Mammary epithelial cell (primary cell): ENCODE measurements around the gene ZNF107.

ENCODE experiments used
- EZH2 ChIP-seq: IDR thresholded peaks from 2 replicates; pipeline ENCODE4 v1.6.1; 2012; ENCODE audit warnings: low read length, inconsistent platforms, borderline replicate concordance
- TF ChIP-seq, protein P1 (sequence below), 2 donors: IDR thresholded peaks in 1 of 2; conservative IDR thresholded peaks in 1 of 2; 2 replicates each; pipeline ENCODE4 v1.5.1; 2011 to 2012; ENCODE audit warnings: inconsistent platforms in 2 of 2, low read length in 2 of 2, mild to moderate bottlenecking in 2 of 2, control low read depth in 1 of 2, low read depth in 1 of 2; ENCODE audit not compliant: insufficient read depth in 1 of 2; ENCODE audit errors: extremely low read depth in 1 of 2

GRCh38 chr7:64729089-64729848, 63.3 kb downstream of the ZNF107 start:
- TF ChIP-seq, protein P1, sequence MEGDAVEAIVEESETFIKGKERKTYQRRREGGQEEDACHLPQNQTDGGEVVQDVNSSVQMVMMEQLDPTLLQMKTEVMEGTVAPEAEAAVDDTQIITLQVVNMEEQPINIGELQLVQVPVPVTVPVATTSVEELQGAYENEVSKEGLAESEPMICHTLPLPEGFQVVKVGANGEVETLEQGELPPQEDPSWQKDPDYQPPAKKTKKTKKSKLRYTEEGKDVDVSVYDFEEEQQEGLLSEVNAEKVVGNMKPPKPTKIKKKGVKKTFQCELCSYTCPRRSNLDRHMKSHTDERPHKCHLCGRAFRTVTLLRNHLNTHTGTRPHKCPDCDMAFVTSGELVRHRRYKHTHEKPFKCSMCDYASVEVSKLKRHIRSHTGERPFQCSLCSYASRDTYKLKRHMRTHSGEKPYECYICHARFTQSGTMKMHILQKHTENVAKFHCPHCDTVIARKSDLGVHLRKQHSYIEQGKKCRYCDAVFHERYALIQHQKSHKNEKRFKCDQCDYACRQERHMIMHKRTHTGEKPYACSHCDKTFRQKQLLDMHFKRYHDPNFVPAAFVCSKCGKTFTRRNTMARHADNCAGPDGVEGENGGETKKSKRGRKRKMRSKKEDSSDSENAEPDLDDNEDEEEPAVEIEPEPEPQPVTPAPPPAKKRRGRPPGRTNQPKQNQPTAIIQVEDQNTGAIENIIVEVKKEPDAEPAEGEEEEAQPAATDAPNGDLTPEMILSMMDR (conservative IDR thresholded peaks at IDR 0.05 in 1 of 2, IDR thresholded peaks at IDR 0.05 in 1 of 2; ENCODE audit: extremely low read depth in 1 of 2, insufficient read depth in 1 of 2, low read depth in 1 of 2, low read length in 2 of 2) = no peak
- no peak for TF ChIP-seq EZH2
